HG03064 (cell line): ENCODE data around the gene MAP4K5.

Experiments
- ATAC-seq: cut with Tn5 transposase; IDR thresholded peaks from one replicate; pipeline ENCODE4 v1.9.1; 2021; ENCODE audit warnings: low read depth; ENCODE audit not compliant: unreplicated experiment

MAP4K5 gene

DNA sequence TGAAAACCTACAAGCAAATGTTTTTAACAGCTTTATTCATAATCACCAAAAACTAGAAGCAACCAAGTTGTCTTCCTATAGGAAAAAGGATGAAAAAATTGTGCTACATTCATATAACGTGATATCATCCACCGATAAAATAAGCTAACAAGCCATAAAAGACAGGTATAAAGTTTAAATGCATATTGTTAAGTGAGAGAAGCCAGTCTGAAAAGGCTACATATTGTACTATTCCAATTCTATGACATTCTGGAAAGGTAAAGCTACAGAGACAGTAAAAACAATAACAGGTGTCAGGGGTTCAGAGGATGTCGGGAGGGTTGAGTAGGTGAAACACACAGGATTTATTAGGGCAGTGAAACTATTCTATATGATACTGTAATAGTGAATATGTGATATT, 158.4 kb downstream of the MAP4K5 start:
- no peak for ATAC-seq

- ATAC-seq: no peak
These were observed 160.8 kb downstream of the MAP4K5 start for GRCh38 chr14:50371546-50371945.
